ENCODE measurements around the gene NUPR1. TPM values are rescaled to one million over a fixed set of nuclear protein-coding genes. Genes with fewer than 3 reads are reported as not detected.

NUPR1 gene
- total RNA-seq, 1 donor from 2014 or later = 62.1 TPM

DNA sequence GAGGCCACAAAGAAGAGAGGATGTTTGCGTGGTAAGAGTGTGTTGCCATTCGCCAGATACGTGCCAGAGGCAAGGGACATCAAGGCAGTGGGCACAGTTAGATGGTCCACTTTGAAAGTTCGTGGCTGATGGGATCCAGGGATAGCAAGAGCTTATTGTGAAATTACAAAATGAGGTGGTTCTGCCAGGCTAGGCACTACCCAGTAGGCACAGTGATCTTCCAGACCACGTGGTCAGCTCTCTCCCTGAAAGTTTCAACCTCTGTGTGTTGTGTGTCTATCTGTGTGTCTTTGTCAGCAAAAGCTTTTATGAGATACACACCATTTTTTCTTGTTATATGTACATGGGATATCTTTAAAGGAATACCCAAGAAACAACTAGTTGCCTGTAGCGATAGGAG, 24.4 kb upstream of the NUPR1 start:
- intact Hi-C loops (cut with DNase I) = no loop called here
- Histone ChIP-seq H3K4me3 (no peak overlapping the region), H3K9me3 (no peaks in the 10 kb centered on the region), H3K36me3 (peaks cover 3 to 13% of the 10 kb centered on the region in 2 donors), H3K27me3 (no peaks in the 10 kb centered on the region), H3K27ac (no peak overlapping the region), H3K4me1 (peaks cover 11% of the 10 kb centered on the region)
- no peak for TF ChIP-seq CTCF (IDR thresholded peaks at IDR 0.05)
- no peak for TF ChIP-seq POLR2A (IDR thresholded peaks at IDR 0.05)
- no peak for TF ChIP-seq POLR2AphosphoS5 (IDR thresholded peaks at IDR 0.05; ENCODE audit: insufficient read depth in 1 of 2, low read depth in 1 of 2)
- DNase-seq (ENCODE audit: extremely low spot score in 2 of 2) = no peak

- TF ChIP-seq CTCF (IDR thresholded peaks at IDR 0.05) (no peak), POLR2A (IDR thresholded peaks at IDR 0.05) (no peak), POLR2AphosphoS5 (IDR thresholded peaks at IDR 0.05; ENCODE audit: insufficient read depth in 1 of 2, low read depth in 1 of 2) (no peak)
- intact Hi-C loops (cut with DNase I) = no loop called here
- no peaks in the 10 kb centered on the region for H3K27me3 ChIP-seq
- no peak for DNase-seq (ENCODE audit: extremely low spot score in 2 of 2)
- peaks cover 11% of the 10 kb centered on the region for H3K4me1 ChIP-seq
- no peak overlapping the region for H3K4me3 ChIP-seq
- H3K9me3 ChIP-seq = no peaks in the 10 kb centered on the region
- H3K36me3 ChIP-seq = peaks cover 3 to 20% of the 10 kb centered on the region in 2 donors
- H3K27ac ChIP-seq = no peak overlapping the region
Observed at GRCh38 chr16:28562199-28562598, 23.4 kb upstream of the NUPR1 start.

DNA sequence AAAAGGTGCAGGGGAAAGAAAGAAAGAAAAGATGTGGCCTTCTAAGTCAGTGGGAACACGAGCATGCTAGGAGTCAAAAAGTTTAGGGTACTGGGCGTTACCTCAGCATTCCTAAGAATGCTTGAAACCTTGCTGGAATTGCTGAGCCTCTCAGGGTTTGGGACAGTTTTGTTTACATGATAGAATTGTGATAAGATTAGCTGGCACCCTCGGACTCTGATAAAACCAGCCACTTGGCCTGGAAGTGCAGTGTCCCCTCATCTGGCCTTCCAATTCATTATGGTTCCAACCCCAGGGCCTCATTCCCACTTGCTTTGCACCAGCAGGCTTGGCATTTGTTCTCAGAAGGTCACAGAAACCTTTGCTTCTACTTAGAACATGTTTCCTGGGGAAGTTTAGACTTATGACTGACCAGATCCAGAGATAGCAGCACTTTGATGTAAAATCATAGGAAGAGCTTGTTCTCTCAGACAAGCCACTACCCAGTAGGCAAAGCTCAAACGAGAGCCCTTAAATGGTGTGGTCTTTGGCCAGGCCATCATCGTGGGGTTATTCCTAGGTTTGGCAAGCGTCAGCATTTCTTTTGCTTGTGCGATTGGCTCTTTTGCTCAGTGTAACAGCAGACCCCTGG, 22.9 kb upstream of the NUPR1 start:
- TF ChIP-seq CTCF (IDR thresholded peaks at IDR 0.05) = no peak
- TF ChIP-seq POLR2AphosphoS5 (IDR thresholded peaks at IDR 0.05; ENCODE audit: insufficient read depth in 1 of 2, low read depth in 1 of 2) = peak in 1 of 2 donors; percentile 62
- no peak for TF ChIP-seq POLR2A (IDR thresholded peaks at IDR 0.05)
- Histone ChIP-seq H3K4me3 (no peak overlapping the region), H3K27ac (no peak overlapping the region), H3K36me3 (peaks cover 3 to 25% of the 10 kb centered on the region in 2 donors), H3K27me3 (no peaks in the 10 kb centered on the region), H3K9me3 (no peaks in the 10 kb centered on the region), H3K4me1 (peaks cover 11% of the 10 kb centered on the region)
- DNase-seq (ENCODE audit: extremely low spot score in 2 of 2) = no peak
- intact Hi-C loops (cut with DNase I) = no loop called here

DNA sequence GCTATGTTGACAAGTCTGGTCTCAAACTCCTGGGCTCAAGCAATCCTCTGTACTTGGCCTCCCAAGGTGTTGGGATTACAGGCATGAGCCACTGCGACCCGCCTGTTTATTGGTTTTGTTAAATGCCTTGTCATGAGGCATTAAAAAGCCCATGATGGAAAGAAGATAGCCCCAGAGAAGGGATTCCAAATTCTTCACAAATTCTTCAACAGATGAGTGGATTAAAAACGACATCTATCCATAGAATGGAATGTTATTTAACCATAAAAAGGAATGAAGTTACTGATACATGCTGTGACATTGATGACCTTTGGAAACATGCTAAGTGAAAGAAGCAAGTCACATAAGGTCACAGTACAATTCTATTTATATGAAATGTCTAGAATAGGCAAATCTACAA, 19.7 kb upstream of the NUPR1 start:
- no peak for DNase-seq (ENCODE audit: extremely low spot score in 2 of 2)
- intact Hi-C loops (cut with DNase I) = no loop called here
- no peak for TF ChIP-seq CTCF (IDR thresholded peaks at IDR 0.05)
- no peak for TF ChIP-seq POLR2AphosphoS5 (IDR thresholded peaks at IDR 0.05; ENCODE audit: insufficient read depth in 1 of 2, low read depth in 1 of 2)
- TF ChIP-seq POLR2A (IDR thresholded peaks at IDR 0.05) = no peak
- no peaks in the 10 kb centered on the region for H3K9me3 ChIP-seq
- H3K27me3 ChIP-seq = no peaks in the 10 kb centered on the region
- H3K36me3 ChIP-seq = peaks cover 3 to 22% of the 10 kb centered on the region in 2 donors
- H3K4me1 ChIP-seq = peaks cover 28% of the 10 kb centered on the region
- no peak overlapping the region for H3K4me3 ChIP-seq
- H3K27ac ChIP-seq = no peak overlapping the region

GRCh38 chr16:28556914-28557320, 18.1 kb upstream of the NUPR1 start:
- DNase-seq (ENCODE audit: extremely low spot score in 2 of 2) = no peak
- H3K4me3 ChIP-seq = no peak overlapping the region
- H3K9me3 ChIP-seq = no peaks in the 10 kb centered on the region
- H3K36me3 ChIP-seq = peaks cover 3 to 22% of the 10 kb centered on the region in 2 donors
- TF ChIP-seq POLR2AphosphoS5 (IDR thresholded peaks at IDR 0.05; ENCODE audit: insufficient read depth in 1 of 2, low read depth in 1 of 2) = no peak
- TF ChIP-seq CTCF (IDR thresholded peaks at IDR 0.05) = no peak
- TF ChIP-seq POLR2A (IDR thresholded peaks at IDR 0.05) = no peak
- no peak overlapping the region for H3K27ac ChIP-seq
- H3K4me1 ChIP-seq = peaks cover 28% of the 10 kb centered on the region
- H3K27me3 ChIP-seq = no peaks in the 10 kb centered on the region
- intact Hi-C loops (cut with DNase I) = no loop called here

Data from vagina (tissue), 2 donors.